PC-9 (cell line): Measurements from ENCODE around the gene UBXN11.

Experiments used
- EZH2 ChIP-seq: fragments of 200-600 bp; sonication (generic); IDR thresholded peaks from 2 replicates; pipeline ENCODE4 v1.8.0; 2017; ENCODE audit warnings: antibody characterized with exemption, low read depth
- TF ChIP-seq, protein P1 (sequence below): fragments of 200-600 bp; sonication (generic); conservative IDR thresholded peaks from 2 replicates; pipeline ENCODE4 v1.6.1; 2017; ENCODE audit warnings: mixed run types, antibody characterized with exemption, mild to moderate bottlenecking, moderate library complexity

DNA sequence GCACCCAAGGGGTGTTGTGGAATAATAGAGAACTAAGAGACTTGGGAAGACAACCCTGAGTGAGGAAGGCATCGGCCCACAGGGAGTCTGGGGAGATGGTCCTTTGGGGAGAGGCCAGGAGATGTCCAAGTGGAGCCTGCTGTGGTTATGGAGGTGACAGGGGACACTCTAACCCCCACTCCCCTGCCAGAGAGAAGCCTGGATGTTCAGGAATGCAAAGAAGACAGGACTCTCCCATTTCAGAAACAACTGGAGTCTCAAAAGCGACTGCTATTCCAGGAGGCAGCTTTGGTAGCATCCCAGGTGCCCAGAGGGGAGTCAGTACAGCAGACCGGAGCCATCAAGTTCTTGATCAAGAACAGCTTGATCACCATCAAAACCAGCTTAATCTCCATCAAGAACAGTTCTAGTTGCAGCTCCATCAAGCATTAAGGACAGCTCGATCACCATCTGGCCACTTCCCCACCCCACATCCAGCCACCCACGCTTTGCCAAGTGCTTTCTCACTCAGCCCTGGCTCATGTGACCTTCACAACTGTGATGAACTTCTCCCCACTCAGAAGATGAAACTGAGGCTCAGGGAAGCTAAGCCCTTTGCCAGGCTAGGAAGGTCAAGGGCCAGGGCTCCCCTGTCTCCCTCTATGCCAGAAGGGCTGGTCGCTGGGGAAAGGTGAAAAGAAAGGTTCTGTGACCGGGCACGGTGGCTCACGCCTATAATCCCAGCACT, 12.1 kb upstream of the UBXN11 start:
- TF ChIP-seq, protein P1, sequence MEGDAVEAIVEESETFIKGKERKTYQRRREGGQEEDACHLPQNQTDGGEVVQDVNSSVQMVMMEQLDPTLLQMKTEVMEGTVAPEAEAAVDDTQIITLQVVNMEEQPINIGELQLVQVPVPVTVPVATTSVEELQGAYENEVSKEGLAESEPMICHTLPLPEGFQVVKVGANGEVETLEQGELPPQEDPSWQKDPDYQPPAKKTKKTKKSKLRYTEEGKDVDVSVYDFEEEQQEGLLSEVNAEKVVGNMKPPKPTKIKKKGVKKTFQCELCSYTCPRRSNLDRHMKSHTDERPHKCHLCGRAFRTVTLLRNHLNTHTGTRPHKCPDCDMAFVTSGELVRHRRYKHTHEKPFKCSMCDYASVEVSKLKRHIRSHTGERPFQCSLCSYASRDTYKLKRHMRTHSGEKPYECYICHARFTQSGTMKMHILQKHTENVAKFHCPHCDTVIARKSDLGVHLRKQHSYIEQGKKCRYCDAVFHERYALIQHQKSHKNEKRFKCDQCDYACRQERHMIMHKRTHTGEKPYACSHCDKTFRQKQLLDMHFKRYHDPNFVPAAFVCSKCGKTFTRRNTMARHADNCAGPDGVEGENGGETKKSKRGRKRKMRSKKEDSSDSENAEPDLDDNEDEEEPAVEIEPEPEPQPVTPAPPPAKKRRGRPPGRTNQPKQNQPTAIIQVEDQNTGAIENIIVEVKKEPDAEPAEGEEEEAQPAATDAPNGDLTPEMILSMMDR, result no peak
- TF ChIP-seq EZH2, result no peak
